Activated CD8-positive, alpha-beta memory T cell treated with anti-CD3 and anti-CD28 coated beads for 4 hours (primary cell): ENCODE data around the gene ADH4.

Experiments used
- DNase-seq, 2 donors: peaks; one replicate each; pipeline ENCODE4 v3.0.0-alpha.2; 2020; ENCODE audit warnings: low read depth in 2 of 2

Gene ADH4

DNA sequence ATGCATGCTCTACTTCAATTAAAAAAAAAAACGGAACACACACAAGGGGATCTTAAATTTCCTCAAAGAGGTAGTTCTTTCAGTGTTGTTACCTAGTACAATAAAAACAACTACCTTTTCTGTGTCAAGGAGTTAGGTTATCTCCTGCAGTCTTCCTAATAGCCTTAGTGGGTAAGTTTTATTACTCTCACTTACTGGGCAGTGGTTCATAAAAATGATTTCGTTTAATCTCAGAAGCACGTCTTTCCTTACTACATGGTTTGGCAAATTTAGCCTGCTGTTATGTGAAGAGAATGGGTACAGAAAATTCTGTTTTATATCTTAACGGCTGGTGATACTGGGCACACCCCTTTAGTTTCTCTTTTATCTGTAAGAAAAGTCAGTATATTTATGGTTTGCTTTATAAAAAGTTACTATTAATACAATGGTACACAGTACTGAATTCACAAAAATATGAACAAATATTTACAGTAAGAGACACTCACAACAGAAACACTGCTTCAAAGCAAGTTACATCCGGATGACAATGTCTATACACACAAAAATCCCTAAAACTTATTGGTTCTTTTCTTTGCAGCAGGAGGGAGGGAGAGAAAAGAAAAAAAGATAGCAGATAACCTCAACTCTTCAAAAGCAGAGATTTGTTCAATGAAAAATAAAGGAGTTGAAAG, 64.3 kb downstream of the ADH4 start:
- no peak for DNase-seq

DNA sequence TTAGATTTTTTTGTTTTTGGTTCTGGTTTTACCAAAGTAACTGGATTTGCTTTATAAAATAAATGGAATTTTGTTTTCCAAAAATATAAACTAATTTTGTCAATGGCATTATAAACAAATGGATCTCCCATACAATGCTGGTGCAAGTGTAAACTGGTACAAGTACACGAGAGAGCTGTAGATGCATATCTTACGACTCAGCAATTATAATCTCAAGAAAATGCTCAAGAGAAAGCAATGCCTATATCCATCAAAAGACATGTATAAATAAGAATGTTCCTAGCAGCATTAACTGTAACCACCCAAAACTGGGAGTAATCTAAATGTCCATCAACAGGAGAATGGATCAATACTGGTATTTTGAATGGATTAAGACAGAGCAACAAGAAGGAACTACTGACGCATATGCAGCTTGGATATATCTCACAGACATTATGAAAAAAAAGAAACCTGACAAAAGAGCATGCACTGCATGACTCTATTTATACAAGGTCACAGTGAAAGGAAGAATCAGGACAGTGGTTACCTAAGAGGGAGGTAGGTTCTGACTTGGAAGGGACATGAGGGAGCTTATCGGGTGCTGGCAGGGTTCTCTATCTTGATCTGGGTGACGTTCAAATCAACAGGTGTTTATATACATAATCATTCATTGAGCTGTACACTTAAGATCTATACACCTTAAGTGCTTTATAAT, 65.0 kb downstream of the ADH4 start:
- DNase-seq: no peak

DNA sequence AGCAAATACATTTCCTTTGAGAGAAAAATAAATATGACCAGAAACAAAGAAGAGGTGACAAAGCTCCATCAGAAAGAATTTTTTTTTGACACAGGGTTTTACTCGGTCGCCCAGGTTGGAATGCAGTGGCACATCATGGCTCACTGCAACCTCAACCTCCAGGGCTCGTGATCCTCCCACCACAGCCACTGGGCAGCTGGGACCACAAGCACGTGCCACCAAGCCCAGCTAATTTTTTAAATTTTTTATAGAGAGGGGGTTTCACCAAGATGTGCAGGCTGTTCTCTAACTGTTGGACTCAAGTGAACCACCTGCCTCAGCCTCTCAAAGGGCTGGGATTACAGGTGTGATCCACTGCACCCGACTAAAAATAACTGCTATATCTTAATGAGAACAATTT, 65.8 kb downstream of the ADH4 start:
- DNase-seq: no peak

DNA sequence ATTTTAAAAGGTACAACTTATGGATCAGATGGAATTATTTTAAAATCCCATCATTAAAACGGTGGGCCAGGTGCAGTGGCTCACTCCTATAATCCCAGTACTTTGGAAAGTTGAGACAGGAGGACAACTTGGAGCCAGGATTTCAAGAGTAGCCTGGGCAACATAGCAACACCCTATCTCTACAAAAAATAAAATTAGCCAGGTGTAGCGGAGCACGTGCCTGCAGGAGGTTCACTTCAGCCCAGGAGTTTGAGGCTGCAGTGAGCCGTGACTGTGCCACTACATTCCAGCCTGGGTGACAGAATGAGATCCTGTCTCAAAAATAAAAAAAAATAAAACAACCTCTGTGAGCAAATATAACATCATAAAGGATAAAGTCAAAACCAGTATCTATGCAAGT, 66.9 kb downstream of the ADH4 start:
- DNase-seq: no peak

DNA sequence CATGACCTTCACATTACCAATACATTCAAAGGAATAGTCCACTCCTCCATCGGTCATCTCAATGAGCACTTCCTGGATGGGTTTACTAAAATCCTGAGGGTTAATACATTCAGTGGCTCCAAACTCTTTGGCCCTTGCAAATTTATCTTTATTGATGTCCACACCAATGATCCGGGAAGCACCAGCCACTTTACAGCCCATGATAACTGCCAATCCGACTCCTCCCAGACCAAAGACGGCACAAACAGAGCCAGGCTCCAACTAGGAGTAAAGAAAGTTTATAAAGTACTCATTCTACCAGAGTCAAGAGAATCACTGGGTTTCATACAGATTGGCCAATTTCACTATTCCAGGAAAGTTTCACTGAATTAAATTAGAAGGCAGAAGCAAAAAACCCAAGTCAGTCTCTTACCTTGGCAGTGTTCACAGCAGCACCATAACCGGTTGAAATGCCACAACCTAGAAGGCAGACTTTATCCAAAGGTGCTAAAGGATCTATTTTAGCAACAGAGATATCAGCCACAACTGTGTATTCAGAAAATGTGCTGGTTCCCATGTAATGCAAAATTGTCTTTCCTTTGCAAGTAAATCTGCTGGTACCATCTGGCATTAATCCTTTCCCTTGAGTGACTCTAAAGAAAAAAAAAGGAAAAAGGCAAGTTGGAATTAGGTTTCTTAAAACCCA, 67.7 kb downstream of the ADH4 start:
- no peak for DNase-seq

DNA sequence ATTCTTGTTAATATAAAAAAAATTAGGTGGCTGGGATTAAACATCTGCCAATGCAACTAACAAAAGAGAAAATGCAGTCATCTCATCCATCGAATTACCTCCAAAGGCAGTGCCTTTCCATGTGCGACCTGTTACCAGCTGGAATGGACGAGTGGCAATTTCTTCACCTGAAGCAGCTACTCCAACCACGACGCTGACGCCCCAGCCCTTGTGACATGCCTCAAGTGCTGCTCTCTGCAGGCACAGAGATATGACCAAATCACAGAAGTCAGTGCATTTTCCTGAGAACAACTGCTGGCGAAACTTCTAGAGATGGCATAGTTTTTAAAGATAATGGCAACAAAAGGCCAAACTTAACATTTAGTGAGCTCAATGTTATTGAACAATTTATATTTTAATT, 69.3 kb downstream of the ADH4 start:
- no peak for DNase-seq
